Small intestine (tissue), 7 donors: ENCODE results near the gene LRATD1. TPM values are rescaled to one million over a fixed set of nuclear protein-coding genes. Genes with fewer than 3 reads are reported as not detected.
"Not testable (repeated sequence)": the region's sequence is repeated elsewhere in the genome, so short reads cannot be mapped to it uniquely, and the experiment has no call there.

Experiments
- DNase-seq, 2 donors: peaks; one replicate each; pipeline versions ENCODE4 v3.0.0 to v3.0.0-alpha.2; 2013
- FAIRE-seq: peaks from 2 replicates; lab custom pipeline; 2012; peaks lifted over from hg19 to GRCh38; lab: Jason Lieb, UNC
- H3K27ac ChIP-seq, 3 donors: one replicate each; pipeline ENCODE4 v1.5.1; 2013; ENCODE audit warnings: low read length in 2 of 3, mild to moderate bottlenecking in 2 of 3, control low read depth in 1 of 3, inconsistent platforms in 1 of 3, low read depth in 1 of 3, moderate library complexity in 1 of 3
- H3K27me3 ChIP-seq, 3 donors: one replicate each; pipeline ENCODE4 v1.6.1; 2013; ENCODE audit warnings: low read length in 3 of 3, inconsistent platforms in 1 of 3; ENCODE audit not compliant: control insufficient read depth in 3 of 3, insufficient read depth in 3 of 3
- H3K36me3 ChIP-seq, 3 donors: one replicate each; pipeline ENCODE4 v1.6.1; 2013; ENCODE audit warnings: low read length in 3 of 3, inconsistent platforms in 1 of 3, low read depth in 1 of 3, mild to moderate bottlenecking in 1 of 3, moderate library complexity in 1 of 3; ENCODE audit not compliant: control insufficient read depth in 3 of 3, insufficient read depth in 2 of 3
- H3K4me1 ChIP-seq, 3 donors: one replicate each; pipeline ENCODE4 v1.6.1; 2013; ENCODE audit warnings: low read length in 2 of 3, inconsistent platforms in 1 of 3, low read depth in 1 of 3, mild to moderate bottlenecking in 1 of 3, moderate library complexity in 1 of 3; ENCODE audit not compliant: control insufficient read depth in 3 of 3, insufficient read depth in 2 of 3
- H3K4me3 ChIP-seq, 3 donors: one replicate each; pipeline ENCODE4 v1.5.1; 2013; ENCODE audit warnings: low read length in 3 of 3, control low read depth in 1 of 3, inconsistent platforms in 1 of 3, low read depth in 1 of 3, mild to moderate bottlenecking in 1 of 3, moderate library complexity in 1 of 3
- H3K9me3 ChIP-seq, 2 donors: one replicate each; pipeline ENCODE4 v1.6.1; 2013; ENCODE audit warnings: low read depth in 1 of 2, low read length in 1 of 2; ENCODE audit not compliant: control insufficient read depth in 2 of 2, insufficient read depth in 1 of 2
- WGBS, 3 donors: extraction: QIAGEN DNeasy Blood & Tissue Kit; methylation state at CpG; one replicate each; pipeline ENCODE4 v1.1.7; 2013; 5-methylcytosine and 5-hydroxymethylcytosine counted together
- polyA plus RNA-seq, 4 donors: library from polyadenylated mRNA; stranded (reverse) in 3 of 4; unstranded in 1 of 4; fragments of 200-250 nt in 3 of 4; fragments of 120-200 nt in 1 of 4; gene quantifications; one replicate each; pipeline versions ENCODE4 v1.2.1 to v1.2.3, GENCODE V29; 2013
- donor health status: healthy with polysubstance abuse.
- donor health status: control.
- donor health status: control.
- donor health status: Bipolar disorder and iron deficiency.
- donor health status: healthy.

The LRATD1 gene
- polyA plus RNA-seq, 4 donors: 24.6 to 95.0 (median 37.2) TPM

- Histone ChIP-seq H3K4me1 (peaks cover 2 to 49% (median 5%) of the 10 kb centered on the region in 3 donors), H3K27ac (peak overlapping the region in 2 of 3 donors; percentile 35 to 81)
- H3K36me3 ChIP-seq, H3K4me3 ChIP-seq, H3K9me3 ChIP-seq, FAIRE-seq, H3K27me3 ChIP-seq: not testable (repeated sequence)
- WGBS, 3 donors: 36 to 59% (median 42%) methylated on average over 3 of the region's 3 CpGs
- peak in 1 of 2 donors; percentile 61 for DNase-seq
These were observed 10.0 kb upstream of the LRATD1 start for GRCh38 chr2:14622550-14622939.

GRCh38 chr2:14623237-14623636 is 9.3 kb upstream of the LRATD1 start:
- H3K27ac ChIP-seq: peak overlapping the region in 2 of 3 donors; percentile 72 to 81
- no peaks in the 10 kb centered on the region for H3K27me3 ChIP-seq
- H3K36me3 ChIP-seq: no peaks in the 10 kb centered on the region
- peaks cover 2 to 56% (median 5%) of the 10 kb centered on the region in 3 donors for H3K4me1 ChIP-seq
- no peak overlapping the region for H3K4me3 ChIP-seq
- 11 to 68% (median 50%) methylated on average over 1 of the region's 1 CpG for WGBS, 3 donors
- H3K9me3 ChIP-seq: no peaks in the 10 kb centered on the region
- DNase-seq (peak; percentile 84 to 92), FAIRE-seq (peak; percentile 95)

- Histone ChIP-seq H3K9me3 (no peaks in the 10 kb centered on the region), H3K4me1 (peaks cover 0 to 79% (median 8%) of the 10 kb centered on the region in 3 donors), H3K36me3 (no peaks in the 10 kb centered on the region), H3K27me3 (no peaks in the 10 kb centered on the region), H3K27ac (peak overlapping the region in 1 of 3 donors; percentile 11), H3K4me3 (no peak overlapping the region)
- FAIRE-seq (no peak), DNase-seq (peak in 1 of 2 donors; percentile 58)
- WGBS, 3 donors: 8 to 47% (median 22%) methylated on average over 3 of the region's 3 CpGs
These were observed 5.6 kb upstream of the LRATD1 start for GRCh38 chr2:14626873-14627272.

- no peak for FAIRE-seq
These were observed 3.6 kb upstream of the LRATD1 start for GRCh38 chr2:14628901-14629300.

GRCh38 chr2:14631406-14632040 is 994 bp upstream of the LRATD1 start:
- peaks cover 0 to 51% (median 2%) of the 10 kb centered on the region in 3 donors for H3K4me1 ChIP-seq
- no peaks in the 10 kb centered on the region for H3K9me3 ChIP-seq
- peak overlapping the region in 2 of 3 donors; percentile 73 to 81 for H3K4me3 ChIP-seq
- DNase-seq: peak; percentile 19 to 61
- no peaks in the 10 kb centered on the region for H3K27me3 ChIP-seq
- FAIRE-seq: no peak
- peaks cover 0 to 19% (median 0%) of the 10 kb centered on the region in 3 donors for H3K36me3 ChIP-seq
- WGBS, 3 donors: 51 to 57% (median 55%) methylated on average over 3 of the region's 3 CpGs
- peak overlapping the region in 2 of 3 donors; percentile 34 to 95 for H3K27ac ChIP-seq

More at GRCh38 chr2:14628901-14629300, 3.6 kb upstream of the LRATD1 start:
- peaks cover 0 to 4% (median 0%) of the 10 kb centered on the region in 3 donors for H3K36me3 ChIP-seq
- H3K9me3 ChIP-seq: no peaks in the 10 kb centered on the region
- H3K27ac ChIP-seq: peak overlapping the region; percentile 59 to 78 (median 60)
- H3K4me3 ChIP-seq: no peak overlapping the region
- 36 to 56% (median 50%) methylated on average over 2 of the region's 2 CpGs for WGBS, 3 donors
- H3K27me3 ChIP-seq: no peaks in the 10 kb centered on the region
- DNase-seq: peak; percentile 85 to 96
- H3K4me1 ChIP-seq: peaks cover 0 to 65% (median 8%) of the 10 kb centered on the region in 3 donors

GRCh38 chr2:14633061-14633460 is 544 bp downstream of the LRATD1 start:
- DNase-seq (peak; percentile 67 to 75), FAIRE-seq (no peak)
- WGBS, 3 donors: 3 to 11% (median 6%) methylated on average over 13 of the region's 13 CpGs

GRCh38 chr2:14633461-14634181 is 1.1 kb downstream of the LRATD1 start:
- Histone ChIP-seq H3K27ac (peak overlapping the region; percentile 85 to 94 (median 91)), H3K4me3 (peak overlapping the region; percentile 37 to 81 (median 71)), H3K4me1 (peaks cover 0 to 30% (median 2%) of the 10 kb centered on the region in 3 donors), H3K9me3 (no peaks in the 10 kb centered on the region), H3K27me3 (no peaks in the 10 kb centered on the region), H3K36me3 (peaks cover 0 to 19% (median 0%) of the 10 kb centered on the region in 3 donors)
- DNase-seq (peak; percentile 35 to 70), FAIRE-seq (no peak)
- 2 to 9% (median 4%) methylated on average over 38 to 42 of the region's 42 CpGs for WGBS, 3 donors

More at GRCh38 chr2:14633061-14633460, 544 bp downstream of the LRATD1 start:
- H3K36me3 ChIP-seq: peaks cover 0 to 19% (median 0%) of the 10 kb centered on the region in 3 donors
- H3K27me3 ChIP-seq: no peaks in the 10 kb centered on the region
- no peaks in the 10 kb centered on the region for H3K9me3 ChIP-seq
- peaks cover 0 to 36% (median 2%) of the 10 kb centered on the region in 3 donors for H3K4me1 ChIP-seq
- peak overlapping the region; percentile 37 to 81 (median 71) for H3K4me3 ChIP-seq
- peak overlapping the region; percentile 85 to 94 (median 91) for H3K27ac ChIP-seq

- peaks cover 0 to 26% (median 2%) of the 10 kb centered on the region in 3 donors for H3K4me1 ChIP-seq
- H3K36me3 ChIP-seq: peaks cover 0 to 19% (median 0%) of the 10 kb centered on the region in 3 donors
- peak overlapping the region; percentile 37 to 81 (median 71) for H3K4me3 ChIP-seq
- no peak for FAIRE-seq
- H3K27ac ChIP-seq: peak overlapping the region; percentile 85 to 94 (median 91)
- WGBS, 3 donors: 3 to 5% (median 4%) methylated on average over 30 to 31 of the region's 31 CpGs
- no peaks in the 10 kb centered on the region for H3K27me3 ChIP-seq
- no peaks in the 10 kb centered on the region for H3K9me3 ChIP-seq
- no peak for DNase-seq
These were observed 1.6 kb downstream of the LRATD1 start for GRCh38 chr2:14634182-14634488.
